Retinal pigment epithelial cell (primary cell): ENCODE measurements around the gene TSKS.
"Not testable (repeated sequence)": the region's sequence is repeated elsewhere in the genome, so short reads cannot be mapped to it uniquely, and the experiment has no call there.

ENCODE experiments used
- DNase-seq: peaks from one replicate; pipeline ENCODE4 v3.0.0-alpha.2; 2010; ENCODE audit warnings: low read depth
- H3K4me3 ChIP-seq: 2 replicates; pipeline ENCODE4 v1.5.1; 2011; ENCODE audit warnings: mild to moderate bottlenecking, low read length, control low read depth, moderate library complexity
- TF ChIP-seq, protein P1 (sequence below): conservative IDR thresholded peaks from 2 replicates; pipeline ENCODE4 v1.5.1; 2011; ENCODE audit warnings: low read depth, low read length, control low read depth, inconsistent platforms

TSKS gene

DNA sequence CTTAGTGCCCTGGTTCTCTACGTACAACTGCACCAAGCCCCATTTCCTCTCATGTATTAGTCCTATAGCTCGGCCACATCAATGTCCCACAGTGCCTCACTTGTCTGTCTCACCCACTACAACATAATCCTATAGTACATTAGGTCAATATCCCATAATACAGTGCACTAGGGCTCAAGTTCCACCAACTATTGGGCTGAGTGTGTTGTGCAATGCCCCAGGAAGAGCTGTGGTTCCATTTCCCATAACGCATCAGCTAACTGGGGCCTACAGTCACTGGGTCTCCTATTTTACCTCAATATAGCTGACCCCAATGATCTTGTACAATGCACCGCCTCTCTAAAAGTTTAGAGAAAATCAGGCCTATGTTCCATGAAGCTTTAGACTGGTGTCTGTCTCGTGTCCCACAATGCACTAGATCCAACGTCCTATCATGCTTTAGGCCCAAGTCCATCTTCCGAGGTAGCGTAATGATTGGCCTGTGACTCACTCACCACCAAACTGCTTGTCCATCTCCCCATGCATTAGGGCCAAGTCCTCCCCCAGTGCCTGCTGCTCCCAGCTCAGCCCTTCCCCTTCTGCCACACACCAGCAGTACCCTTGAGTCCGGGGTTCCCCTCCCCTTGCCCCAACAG is 21.8 kb downstream of the TSKS start:
- TF ChIP-seq, protein P1, sequence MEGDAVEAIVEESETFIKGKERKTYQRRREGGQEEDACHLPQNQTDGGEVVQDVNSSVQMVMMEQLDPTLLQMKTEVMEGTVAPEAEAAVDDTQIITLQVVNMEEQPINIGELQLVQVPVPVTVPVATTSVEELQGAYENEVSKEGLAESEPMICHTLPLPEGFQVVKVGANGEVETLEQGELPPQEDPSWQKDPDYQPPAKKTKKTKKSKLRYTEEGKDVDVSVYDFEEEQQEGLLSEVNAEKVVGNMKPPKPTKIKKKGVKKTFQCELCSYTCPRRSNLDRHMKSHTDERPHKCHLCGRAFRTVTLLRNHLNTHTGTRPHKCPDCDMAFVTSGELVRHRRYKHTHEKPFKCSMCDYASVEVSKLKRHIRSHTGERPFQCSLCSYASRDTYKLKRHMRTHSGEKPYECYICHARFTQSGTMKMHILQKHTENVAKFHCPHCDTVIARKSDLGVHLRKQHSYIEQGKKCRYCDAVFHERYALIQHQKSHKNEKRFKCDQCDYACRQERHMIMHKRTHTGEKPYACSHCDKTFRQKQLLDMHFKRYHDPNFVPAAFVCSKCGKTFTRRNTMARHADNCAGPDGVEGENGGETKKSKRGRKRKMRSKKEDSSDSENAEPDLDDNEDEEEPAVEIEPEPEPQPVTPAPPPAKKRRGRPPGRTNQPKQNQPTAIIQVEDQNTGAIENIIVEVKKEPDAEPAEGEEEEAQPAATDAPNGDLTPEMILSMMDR, result no peak
- DNase-seq, result no peak
- no peak overlapping the region for H3K4me3 ChIP-seq

DNA sequence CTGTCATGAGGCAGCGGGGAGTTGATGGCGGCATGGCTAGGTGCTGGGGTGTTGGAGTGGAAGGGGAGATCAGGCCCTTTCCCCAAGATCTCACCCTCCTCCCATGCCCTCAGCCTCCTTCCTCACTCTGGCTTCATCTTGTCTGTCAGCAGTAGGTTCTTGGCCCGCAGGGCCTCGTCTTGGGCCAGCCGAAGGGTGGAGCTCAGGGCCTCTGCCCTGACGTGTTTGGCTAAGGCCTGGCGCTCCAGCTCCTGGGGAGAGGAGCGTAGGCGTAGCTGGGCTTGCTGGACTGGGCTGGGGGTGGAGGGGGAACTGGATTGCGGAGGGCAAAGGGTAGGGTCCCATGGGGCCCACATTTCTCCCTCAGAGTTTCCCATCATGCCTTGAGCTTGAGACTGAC is 23.2 kb downstream of the TSKS start:
- no peak for DNase-seq
- TF ChIP-seq, protein P1, result no peak
- H3K4me3 ChIP-seq, result no peak overlapping the region

DNA sequence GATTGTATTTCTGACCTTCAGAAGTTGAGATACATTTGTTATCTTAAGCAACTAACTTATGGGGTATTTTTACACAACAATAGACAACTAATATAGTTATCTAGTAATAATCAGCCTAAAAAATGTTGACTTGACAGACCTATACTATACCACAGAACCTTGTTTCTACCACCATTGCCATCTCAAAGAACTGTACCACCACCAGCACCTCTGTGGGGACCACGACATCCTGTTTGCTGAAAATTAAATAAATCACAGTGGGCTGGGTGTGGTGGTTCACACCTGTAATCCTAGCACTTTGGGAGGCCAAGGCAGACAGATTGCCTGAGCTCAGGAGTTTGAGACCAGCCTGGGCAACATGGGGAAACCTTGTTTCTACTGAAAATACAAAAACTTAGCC is 24.0 kb downstream of the TSKS start:
- TF ChIP-seq, protein P1, result no peak
- no peak for DNase-seq
- H3K4me3 ChIP-seq, result no peak overlapping the region

GRCh38 chr19:49738268-49738667 is 24.8 kb downstream of the TSKS start:
- TF ChIP-seq, protein P1, result no peak
- no peak overlapping the region for H3K4me3 ChIP-seq
- no peak for DNase-seq

GRCh38 chr19:49730166-49730565 is 32.9 kb downstream of the TSKS start:
- TF ChIP-seq, protein P1, result no peak
- no peak for DNase-seq
- no peak overlapping the region for H3K4me3 ChIP-seq

DNA sequence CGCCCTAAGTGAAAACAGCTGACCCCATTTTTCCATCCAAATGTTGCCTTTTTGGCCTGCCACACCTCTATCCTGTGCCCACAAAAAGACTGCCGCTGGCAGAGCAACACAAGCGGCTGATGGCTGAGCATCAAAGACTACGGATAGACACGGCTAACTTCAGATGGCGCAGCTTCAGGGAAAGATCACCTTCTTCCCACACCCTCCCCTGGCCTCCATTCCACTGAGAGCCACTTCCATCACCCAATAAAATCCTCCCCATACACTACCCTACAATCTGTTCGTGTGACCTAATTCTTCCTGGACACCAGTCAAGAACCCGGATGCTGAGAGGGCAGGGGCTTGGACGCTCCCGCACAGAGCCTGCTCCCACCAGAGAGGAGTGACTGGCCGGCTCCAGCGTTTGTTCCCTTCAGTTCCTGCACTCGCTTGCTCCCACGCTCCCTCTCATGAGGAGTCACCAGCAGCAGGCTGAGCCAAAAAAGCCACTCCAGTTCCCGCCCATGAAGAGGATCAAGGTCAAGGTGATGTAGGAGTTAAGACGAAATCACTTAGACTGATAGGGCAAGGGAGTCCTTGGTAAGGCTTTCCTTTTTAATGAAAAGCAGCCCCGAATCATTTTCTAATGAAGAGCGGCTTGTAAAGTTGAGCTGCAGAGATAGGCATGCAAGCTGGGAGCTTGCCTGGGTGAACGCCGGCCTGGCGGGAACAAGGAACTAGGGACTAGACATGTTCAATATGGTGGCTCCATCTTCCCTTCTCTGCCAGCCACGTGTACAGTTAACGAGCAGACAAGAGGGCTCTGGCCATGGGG is 35.7 kb downstream of the TSKS start:
- TF ChIP-seq, protein P1, result no peak
- H3K4me3 ChIP-seq, result no peak overlapping the region
- DNase-seq, result no peak

DNA sequence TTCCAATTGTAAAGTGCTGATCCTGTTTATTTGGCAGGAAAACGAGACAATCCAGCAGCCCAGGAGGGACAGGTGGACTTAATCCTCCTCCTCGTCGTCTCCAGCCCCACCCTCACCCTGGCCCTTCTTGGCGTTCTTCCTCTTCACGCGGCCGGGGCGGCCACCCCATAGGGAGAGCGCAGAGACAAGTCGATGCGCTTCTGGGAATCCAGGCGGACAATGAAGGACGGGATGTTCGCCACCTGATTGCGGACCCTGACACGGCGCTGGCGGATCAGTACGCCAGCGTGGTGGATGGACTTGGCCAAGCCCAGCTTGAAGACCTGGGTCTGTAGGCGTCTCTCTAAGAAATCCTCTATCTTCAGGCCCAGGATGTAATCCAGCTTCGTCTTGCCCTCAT is 43.7 kb downstream of the TSKS start:
- DNase-seq, H3K4me3 ChIP-seq: not testable (repeated sequence)
